Activated CD4-positive, CD25-positive, alpha-beta regulatory T cell treated with anti-CD3 and anti-CD28 coated beads, Interleukin-2, amount 50 U/mL, for 24 hours (primary cell): ENCODE results near the gene IRF1.
"Not testable (repeated sequence)": the region's sequence is repeated elsewhere in the genome, so short reads cannot be mapped to it uniquely, and the experiment has no call there.

Experiments
- ATAC-seq, 2 donors: fragments of 150-1000 bp; cut with Tn5 transposase; one replicate each; pipeline ENCODE4 v1.10.0; 2021; ENCODE audit warnings: mild to moderate bottlenecking in 1 of 2, moderate library complexity in 1 of 2

The IRF1 gene

DNA sequence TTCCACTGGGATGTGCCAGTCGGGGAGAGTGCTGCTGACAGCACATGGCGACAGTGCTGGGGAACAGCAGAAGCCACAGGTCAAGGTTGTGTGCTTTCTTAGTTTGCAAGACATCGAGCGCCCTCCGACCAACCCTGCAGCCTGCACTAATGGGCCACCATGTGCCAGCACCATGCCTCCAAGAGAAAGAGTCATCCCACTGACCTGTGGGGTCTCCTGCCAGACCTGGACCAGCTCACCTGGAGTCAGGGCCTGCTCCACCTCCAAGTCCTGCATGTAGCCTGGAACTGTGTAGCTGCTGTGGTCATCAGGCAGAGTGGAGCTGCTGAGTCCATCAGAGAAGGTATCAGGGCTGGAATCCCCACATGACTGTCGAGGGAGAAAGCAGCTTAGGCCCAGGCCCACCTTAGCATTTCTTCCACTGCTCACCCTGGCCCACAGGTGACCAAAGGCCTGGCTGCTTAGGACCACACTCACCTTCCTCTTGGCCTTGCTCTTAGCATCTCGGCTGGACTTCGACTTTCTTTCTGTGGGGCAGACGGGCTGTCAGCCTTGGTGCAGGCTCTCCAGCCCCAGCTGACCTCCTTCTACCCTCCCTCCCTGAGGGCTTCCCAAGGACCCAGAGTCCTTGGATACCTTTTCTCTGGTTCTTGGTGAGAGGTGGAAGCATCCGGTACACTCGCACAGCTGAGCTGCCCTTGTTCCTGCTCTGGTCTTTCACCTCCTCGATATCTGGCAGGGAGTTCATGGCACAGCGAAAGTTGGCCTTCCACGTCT lies 4.1 kb downstream of the IRF1 start:
- no peak for ATAC-seq

DNA sequence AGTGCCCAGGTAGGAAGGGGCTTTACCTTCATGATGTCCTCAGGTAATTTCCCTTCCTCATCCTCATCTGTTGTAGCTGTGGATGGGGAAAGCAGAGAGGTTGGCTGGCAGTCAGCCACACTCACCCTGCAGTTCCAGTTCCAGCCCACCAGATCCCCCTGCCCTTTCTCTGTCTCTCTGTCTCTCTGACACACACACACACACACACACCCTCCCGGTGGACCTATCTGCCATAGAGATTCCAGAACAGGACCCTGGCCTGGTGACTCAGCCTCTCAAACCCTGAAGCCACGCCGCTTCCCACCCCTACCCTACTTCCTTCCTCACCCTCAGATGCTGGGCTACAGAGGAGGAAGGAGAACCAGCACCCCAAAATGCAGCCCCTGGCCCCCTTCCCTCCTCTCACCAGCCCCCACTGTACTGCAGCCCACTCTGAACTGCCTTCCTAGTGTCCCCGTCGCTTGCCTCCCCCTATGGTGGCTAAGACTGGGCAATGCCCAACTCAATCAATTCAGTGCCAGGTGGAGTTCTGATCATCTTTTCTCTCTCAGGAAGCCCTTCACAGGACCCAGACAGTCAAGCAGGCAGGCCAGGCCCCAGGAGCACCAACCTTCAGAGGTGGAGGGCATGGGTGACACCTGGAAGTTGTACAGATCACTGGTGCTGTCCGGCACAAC lies 4.8 kb downstream of the IRF1 start:
- ATAC-seq: no peak

DNA sequence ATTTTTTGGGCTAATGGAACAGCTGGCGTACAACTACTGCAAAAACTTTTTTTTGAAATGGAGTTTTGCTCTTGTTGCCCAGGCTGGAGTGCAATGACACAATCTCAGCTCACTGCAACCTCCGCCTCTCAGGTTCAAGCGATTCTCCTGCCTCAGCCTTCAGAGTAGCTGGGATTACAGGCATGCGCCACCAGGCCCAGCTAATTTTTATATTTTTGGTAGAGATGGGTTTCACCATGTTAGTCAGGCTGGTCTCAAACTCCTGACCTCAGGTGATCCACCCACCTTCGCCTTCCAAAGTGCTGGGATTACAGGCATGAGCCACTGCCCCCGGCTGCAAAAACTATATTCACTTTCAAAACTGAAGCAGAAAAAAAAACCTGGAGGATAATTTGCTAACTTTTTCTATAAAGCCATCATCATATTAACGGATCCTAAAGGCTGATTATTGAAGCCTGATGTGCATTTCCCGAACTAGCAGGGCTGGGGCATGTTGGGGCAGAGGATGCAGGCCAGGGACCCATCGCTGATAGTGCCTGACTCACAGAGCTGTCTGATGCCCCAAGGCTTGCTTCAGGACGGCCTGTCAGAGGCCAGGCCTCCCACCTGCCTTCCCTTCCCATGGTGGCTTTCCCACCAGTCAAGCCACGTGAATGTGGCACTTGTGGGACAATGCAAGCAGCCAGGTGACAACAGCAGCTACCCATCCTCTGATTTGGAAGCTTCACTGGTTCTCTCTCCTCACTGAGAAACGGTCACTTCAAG lies 5.5 kb downstream of the IRF1 start:
- not testable (repeated sequence) for ATAC-seq

DNA sequence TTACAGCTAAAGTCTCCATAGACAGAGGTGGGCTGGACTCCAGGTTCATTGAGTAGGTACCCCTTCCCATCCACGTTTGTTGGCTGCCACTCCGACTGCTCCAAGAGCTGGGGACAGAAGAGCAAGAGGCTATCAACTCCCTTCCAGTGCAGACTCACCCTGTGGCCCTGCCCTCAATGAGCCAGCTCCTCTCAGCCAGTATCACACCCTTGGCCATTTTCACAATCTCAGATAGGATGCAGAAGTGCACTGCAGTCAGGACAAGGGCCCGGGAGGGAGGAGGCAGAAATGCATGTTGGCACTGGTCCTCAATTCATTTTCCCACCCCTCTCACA lies 6.2 kb downstream of the IRF1 start:
- no peak for ATAC-seq

DNA sequence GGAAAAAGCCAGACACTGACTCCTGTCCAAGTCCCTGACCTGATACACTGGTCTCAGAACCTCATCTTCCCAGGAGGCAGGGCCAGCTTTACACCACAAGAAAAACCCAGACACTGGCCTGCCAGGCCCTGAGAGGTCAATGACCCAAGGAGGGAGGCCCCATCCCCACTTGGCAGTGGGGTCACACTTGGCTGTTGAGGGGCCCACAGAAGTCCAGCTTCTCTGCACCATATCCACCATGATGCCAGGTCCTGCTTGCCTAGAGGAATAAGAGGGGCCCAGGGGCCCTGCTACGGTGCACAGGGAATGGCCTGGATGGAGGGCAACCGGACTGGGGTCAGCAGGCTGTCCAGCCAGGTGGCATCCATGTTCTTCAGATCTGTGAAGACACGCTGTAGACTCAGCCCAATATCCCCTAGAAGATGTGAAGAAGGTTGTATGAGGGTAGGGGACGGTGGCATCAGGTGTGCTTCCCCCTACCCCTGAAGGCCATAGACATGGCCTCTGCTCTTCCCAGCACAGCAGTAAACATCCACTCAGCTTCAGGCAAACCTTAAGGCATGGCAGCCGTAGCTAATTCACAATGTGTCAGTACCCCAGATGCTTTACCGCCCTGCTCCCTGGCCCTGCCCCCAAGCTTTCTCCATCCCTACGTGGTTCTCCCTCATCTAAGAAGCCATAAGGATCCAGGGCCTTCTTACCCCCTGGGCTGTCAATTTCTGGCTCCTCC lies 6.7 kb downstream of the IRF1 start:
- ATAC-seq: no peak

DNA sequence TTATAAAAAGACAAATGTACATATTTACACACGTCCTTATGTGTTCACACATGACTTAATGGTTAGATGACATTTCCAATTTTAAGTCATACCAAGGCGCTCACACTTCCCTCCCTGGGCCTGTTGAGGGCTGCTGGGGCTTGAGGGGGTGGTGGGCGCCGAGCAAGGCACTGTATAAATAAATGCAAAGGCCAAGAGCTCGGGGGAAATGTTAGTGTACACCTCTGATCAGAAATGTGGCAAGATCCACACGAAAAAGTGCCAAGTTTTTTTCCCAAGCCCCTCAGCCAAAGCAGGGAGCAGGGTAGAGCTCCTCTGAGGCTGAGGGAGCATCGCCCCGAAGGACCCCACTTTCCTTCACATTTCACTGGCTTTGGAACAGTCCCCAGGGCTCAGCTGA lies 7.5 kb downstream of the IRF1 start:
- no peak for ATAC-seq

DNA sequence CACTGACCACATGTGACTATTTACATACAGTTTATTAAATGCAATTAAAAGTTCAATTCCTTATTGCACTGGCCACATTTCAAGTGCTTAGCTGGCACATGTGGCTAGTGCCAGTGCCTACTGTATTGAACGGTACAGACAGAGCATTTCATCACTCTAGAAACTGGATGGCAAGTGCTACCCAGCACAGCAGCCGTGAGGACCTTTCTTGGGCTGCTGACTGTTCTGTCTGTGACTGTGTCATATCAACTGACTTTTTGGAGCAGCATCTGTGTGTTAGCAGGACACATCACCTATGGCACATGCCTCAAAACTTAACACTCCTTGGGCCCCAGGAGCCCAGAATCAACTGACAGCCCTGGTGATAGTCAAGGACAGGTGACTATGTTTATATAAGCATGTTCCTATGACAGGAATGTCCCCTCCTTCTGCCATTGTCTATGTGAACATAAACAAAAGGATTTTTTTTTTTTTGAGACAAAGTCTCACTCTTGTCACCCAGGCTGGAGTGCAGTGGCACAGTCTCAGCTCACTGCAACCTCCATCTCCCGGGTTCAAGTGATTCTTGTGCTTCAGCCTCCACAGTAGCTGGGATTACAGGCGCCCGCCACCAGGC lies 8.9 kb downstream of the IRF1 start:
- ATAC-seq: peak; percentile 6 to 10

DNA sequence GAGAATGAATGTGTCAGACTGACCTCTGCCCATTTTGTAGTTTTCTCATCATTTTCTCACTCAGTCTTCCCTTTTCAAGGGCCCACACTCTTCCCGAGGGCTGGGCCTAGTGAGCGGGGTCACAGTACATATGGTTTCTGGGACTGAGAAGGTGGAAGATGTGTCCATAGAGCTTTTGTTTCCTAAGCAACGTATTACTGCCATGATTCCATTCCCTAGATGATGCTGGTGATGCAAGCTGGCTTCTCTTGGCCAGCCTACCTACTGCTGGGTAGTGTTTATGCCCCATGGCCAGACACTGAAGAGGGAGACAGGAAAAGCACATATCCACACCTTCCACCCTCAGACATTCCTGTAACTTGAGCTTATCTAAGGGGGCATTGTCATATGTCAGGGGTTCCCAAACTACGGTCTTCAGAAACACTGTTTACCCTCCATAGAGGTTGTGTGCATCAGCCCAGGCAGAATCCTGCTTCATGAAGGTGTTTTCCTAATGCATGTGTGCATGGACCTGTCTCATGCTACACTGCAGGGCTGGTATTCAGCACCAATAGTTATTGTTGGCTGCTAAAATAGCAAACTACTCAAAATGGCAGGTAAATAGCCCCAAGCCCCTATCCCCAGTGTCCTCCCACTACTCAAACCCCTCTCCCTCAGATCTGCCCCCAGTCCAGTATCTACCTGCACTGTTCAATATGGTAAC lies 9.5 kb downstream of the IRF1 start:
- ATAC-seq: peak; percentile 2 to 3

DNA sequence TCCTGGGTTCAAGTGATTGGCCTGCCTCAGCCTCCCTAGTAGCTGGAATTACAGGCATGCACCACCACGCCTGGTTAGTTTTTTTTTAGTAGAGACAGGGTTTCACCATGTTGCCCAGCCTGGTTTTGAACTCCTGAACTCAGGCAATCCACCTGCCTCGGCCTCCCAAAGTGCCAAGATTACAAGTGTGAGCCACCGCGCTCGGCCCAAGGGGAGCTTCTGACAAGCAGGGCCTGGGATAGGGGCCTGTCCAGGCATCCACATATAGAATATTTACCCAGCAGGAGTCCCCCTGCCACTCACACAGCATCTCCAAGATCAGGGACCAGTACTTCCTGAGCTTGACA lies 10.1 kb downstream of the IRF1 start:
- peak; percentile 0 to 1 for ATAC-seq

DNA sequence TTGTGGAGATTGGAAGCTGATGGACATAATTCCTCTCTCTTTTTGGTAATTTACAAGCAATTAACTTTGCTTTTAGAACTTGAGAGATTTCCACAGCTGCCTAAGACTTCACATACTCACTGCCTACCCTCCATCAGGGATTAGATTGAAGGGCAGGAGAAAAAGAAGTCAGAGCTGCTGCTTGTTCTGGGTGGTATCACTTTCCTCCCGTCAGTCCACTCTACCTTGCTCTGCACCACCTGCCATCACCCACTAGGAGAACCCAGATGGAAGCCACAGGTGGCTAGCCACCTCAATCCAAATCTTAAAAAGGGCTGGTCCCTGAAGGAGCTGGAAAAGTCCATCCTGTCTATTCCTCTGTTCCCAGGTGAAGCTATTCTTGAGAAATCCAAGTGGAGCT lies 10.5 kb downstream of the IRF1 start:
- ATAC-seq: peak; percentile 6 to 7

DNA sequence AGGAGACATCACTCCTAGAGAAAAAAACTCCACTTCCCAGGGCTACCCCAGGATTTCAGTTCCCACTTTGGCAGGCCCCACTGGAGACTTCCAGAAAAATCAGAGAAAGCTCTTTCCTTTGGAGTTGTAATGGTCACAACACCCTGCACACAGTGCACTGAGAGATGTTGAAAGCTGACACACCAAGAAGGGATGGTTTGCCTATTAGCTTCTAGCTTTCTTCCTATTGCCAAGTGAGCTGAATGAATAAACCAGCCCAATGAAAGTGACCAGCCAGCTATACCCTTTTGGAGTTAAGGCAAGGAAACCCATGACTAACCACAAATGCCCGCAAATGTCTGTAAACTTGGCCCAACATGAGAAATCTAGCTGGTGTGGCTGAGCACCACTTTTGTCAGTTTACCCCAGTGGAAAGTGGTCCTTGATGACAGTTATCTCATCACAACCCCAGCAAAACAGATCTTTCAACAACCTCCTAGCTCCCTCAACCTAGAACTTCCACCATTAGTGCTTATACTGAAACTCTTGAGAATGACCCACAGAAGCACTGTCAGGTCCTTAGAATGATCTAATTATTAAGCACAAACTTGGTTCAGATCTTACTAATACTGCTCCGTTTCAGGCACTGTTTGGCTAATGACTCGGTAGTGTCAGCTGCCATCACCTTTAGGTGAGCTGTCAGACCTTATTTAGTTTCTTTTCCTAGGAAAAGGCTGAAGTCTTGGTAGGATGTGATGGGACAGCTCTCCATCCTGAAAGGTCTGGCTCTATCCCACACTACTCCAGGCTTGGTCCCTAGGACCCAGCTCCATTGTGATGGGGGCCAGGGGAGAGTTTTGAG lies 11.2 kb downstream of the IRF1 start:
- peak; percentile 33 to 42 for ATAC-seq

DNA sequence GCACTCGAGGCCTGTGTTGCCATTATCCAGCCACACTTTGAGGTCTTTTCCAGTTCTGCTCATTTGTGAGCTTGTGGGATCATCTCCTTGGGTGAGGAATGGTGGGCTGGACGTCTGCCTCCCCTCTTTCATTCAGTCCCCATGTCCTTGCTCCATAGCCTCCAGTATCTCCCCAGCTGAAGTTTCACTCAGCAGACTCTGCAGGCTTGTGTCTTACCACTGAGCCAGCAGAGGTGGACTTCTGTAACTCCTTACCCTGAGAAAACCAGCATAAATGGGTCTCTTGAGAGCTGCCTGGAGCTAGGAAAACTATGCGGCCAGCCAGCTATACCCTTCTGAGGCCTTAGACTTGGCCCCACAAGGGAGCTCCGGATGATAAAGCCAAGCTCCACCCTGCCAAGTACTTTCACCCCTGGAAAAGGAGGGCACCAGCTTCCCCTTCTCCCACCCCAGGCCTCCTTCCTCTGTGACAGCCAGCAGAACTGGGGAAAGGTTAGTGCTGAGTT lies 12.2 kb downstream of the IRF1 start:
- no peak for ATAC-seq

DNA sequence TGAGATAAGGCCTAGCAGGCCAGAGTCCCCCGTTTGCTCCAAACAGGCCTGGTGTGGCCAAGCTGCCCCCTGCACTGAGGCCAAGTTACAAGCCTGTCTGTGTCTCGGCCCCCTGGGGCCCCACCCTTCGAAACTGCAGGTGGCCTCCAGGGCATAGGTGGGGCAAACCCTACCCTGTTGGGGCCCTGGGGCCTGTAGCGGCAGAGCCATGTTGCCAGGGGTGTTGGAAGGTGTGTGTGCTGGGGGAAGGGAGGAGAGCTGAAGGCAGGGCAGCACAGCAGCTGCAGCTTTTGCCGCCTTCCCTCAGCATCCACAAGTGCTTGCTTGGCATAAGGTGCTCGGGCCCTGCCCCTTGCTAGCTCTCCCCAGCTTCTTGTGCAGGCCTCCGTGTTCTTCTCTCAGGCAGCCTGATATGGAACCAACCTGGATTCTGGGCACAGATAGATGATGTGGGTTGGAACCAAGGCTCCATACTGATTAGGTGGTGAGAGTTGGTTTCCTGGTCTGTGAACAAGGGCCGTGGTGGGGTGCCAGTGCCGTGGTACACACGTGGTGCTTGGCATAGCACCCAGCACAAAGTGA lies 12.7 kb downstream of the IRF1 start:
- peak; percentile 1 to 2 for ATAC-seq

DNA sequence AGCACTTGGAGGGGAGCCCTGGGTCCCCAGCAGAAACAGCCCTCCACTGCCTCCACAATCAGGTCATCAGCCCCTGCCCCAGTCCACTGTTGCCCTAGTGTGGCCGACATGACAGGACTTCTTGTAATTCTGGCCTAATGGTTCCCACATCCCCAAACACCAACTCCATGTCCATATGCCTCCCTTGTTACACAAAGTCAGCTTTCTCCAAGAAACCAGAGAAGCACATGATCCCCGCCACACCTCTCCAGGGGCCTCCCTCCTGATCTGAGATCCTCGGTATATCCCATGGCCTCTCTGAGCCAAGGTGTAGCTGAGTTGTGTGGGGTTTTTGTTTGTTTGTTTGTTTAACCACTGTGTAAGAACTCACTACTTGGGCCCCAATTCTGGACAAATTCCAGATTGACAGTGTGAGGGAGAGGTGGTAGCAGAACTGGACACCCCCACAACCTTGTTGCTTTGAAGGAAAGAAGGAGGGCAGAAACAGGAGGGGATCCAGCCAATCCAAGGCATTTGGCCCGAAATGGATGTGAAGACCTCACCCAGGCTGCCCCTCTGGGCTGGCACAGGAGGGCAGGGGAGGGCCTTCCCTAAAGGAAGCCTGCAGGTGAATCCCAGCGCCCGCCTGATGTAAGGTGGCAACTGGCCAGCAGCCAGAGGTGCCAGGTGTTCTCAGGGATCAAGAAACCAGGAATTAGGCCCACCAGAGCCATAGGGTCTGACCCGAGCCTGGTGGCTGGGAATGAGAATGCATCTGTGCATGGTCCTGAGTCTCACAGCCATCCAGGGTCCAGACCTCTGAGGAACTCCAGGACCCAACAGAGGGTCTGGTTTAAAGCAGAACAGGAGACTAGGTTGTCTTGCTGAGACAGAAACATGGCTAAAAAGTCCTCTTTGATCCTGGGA lies 13.4 kb downstream of the IRF1 start:
- ATAC-seq: no peak

DNA sequence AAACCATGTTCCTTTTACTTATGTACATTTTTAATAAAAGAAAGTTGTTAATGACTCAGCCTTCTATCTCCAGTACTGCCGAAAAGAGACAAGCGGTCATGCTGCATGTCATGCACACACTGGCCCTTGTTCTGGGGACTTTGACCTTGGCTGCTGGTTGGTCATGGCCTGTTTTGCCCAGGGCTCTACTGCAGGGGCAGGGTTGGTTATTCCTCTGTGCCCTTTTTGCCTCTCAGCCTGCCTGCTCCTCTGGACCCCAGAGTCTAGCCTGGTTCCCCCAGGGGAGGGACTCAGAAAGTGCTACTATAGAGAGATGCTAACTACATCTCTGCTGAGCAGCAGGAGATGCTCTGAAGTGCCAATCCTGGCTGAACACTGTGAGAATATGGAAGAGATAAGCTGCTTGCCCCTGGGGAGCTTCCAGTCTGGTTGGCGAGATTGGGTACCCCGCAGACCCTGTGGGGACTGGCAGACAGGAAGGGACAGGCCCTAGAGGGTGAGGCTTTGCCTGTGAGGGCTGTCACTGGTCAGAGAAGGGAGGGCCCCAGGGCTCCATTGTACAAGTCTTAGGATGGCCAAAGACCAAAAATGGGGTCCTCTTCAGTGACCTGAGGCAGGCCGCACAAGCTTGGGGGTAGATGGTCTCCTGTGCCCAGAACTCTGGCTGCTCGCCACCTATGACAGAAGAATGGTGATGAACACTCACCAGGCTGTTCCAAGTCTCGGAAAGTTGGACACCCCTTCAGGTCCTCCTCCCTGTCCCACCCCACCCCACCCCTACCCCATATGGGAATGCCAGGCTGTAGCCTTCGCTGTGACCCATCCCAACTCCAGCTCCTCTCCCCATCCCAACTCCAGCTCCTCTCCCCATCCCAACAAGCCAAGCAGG lies 14.3 kb downstream of the IRF1 start:
- no peak for ATAC-seq

DNA sequence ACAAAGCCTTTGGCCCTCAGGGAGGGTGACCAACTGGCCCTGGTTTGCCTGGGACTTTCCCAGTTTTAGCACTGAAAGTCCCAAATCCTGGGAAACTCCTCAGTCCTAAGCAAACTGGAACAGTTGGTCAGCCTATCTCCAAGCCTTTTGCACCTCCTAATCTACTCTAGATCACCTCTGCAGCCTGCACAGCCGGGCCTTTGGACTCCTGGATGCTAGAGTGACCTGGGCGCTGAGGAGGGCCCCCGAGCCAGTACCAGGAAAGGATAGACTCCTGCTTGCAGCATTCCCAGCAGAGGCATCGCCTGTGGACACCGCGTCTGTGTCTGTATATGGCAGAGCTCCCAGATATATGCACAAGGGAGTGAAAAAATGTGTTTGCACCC lies 15.1 kb downstream of the IRF1 start:
- no peak for ATAC-seq

DNA sequence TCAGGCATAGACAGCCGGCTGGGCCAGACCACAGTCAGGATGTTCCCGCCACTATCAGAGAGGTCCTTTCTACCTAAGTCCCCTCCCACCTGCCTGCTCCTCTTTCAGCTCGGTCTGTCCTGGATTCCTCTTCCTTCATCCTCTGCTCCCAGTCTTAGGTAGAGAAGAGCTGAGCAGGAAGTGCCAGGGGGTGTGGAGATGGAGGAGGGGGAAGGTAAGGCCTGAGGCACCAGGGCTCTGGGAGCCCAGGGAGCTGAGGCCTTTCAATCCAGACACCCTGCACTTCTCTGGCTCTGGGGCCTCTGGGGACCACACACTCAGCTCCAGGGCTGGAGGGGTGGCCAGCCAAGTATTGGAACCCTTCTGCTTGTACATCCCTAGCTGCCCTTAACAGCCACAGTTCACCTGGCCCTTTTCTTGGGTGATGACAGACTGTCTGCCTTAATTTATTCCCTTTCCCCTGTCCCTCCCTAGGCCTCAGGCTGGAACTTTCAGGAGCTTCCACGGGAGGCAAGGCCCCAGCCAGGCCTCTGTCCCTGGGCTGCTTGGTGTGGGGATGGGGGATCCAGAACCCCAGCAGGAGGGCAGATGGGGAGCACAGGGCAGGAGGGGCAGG lies 15.6 kb downstream of the IRF1 start:
- no peak for ATAC-seq

DNA sequence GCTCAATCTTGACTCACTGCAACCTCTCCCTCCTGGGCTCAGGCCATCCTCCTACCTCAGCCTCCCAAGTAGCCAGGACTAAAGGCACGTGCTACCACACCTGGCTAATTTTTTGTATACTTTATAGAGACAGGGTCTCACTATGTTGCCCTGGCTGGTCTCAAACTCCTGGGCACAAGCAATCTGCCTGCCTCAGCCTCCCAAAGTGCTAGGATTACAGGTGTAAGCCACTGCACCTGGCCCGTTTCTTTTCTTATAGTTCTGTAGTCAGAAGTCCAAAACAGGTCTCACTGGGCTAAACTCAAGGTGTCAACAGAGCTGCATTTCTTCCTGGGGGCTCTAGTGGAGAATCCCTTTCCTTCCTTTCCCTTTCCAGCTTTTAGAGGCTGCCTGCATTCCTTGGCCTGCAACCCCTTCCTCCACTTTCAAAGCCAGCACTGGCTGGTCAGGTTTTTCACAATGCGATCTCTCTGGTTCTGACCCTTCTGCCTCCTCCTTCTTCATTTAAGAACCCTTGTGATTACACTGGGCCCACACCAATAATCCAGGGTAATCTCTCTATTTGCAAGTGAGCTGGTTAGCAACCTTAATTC lies 16.3 kb downstream of the IRF1 start:
- ATAC-seq: no peak
